Dedifferentiated amniotic fluid mesenchymal stem cell (primary cell): ENCODE results near the gene FAR2.
"Not testable (repeated sequence)": the region's sequence is repeated elsewhere in the genome, so short reads cannot be mapped to it uniquely, and the experiment has no call there.

ENCODE experiments used
- DNase-seq: peaks from one replicate; pipeline ENCODE4 v3.0.0-alpha.2; 2016; ENCODE audit errors: extremely low spot score

Gene FAR2

DNA sequence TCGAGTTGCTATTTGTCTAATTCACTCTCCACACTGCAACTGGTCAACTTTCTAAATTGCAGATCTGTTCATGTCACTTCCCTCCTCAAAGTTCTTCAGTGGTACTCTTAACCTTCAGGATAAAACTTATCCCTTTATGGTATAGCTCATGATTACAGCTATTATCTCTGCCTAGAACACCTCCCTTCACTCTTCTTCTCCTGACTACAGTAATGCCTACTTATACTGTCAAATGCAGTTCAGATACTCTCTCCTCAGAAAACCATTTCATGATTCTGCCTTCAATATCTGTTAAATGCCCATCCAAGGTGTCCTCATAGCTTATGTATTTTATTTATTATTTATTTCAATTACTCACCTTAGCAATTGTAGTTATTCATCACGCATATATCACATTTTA, 85.5 kb downstream of the FAR2 start:
- DNase-seq, result no peak

GRCh38 chr12:29234965-29235626, 86.0 kb downstream of the FAR2 start:
- no peak for DNase-seq

- no peak for DNase-seq
Observed at GRCh38 chr12:29238822-29239291, 89.8 kb downstream of the FAR2 start.

- no peak for DNase-seq
Observed at GRCh38 chr12:29239336-29239735, 90.3 kb downstream of the FAR2 start.

DNA sequence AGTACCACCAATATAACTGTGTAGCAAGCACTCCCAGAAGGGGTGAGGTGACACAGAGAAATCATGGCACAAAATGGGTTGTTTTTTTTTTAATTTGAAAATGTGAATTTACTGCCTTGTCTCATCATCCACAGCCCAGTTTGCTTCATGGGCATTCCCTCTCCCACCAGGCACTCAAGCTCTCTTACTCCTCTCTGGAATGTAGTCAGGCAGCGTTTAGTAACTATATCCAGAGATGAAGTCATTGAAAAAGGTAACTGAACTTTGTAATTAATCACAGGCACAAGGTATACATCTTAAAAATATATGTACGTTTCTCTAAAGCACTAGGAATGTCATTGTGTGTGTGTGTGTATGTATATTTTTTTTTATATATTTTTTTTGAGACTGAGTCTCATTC, 91.4 kb downstream of the FAR2 start:
- no peak for DNase-seq

DNA sequence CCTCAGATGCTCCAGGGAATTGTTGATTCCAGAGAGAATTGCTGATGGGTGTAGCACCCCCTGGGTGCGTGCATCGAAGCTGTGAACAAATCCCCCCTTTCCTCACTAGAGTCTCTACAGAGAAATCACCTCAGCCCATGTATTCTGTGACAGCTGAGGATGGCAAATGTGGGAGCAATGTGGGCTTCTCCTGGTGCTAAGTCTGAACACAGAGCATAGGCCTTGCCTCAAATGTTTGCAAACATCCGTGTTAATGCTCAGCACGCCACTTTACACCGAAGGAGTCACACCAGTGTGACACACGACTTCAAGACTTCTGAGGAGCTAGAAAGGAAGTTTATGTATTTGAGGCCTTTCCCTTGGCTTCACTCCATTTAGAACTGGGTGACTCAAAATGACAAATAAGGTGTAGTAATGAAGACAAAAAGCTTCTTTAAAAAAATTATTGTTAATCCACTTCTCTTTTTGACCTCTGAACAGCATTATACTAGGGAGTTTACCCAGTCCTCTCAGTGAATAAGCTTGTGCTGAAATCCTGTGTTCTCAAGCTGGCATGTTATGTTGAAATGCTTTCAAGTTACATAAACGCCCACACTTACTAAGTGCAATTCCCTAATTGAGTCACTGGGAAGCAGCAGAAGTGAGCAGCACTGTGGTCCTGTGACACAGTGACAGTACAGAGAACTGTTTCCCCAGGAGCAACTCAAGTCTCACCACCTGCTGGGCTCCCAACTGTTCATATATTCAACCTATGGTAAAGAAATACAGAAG, 92.9 kb downstream of the FAR2 start:
- DNase-seq, result peak; percentile 81

- DNase-seq, result no peak
Observed at GRCh38 chr12:29242921-29243431, 93.9 kb downstream of the FAR2 start.

DNA sequence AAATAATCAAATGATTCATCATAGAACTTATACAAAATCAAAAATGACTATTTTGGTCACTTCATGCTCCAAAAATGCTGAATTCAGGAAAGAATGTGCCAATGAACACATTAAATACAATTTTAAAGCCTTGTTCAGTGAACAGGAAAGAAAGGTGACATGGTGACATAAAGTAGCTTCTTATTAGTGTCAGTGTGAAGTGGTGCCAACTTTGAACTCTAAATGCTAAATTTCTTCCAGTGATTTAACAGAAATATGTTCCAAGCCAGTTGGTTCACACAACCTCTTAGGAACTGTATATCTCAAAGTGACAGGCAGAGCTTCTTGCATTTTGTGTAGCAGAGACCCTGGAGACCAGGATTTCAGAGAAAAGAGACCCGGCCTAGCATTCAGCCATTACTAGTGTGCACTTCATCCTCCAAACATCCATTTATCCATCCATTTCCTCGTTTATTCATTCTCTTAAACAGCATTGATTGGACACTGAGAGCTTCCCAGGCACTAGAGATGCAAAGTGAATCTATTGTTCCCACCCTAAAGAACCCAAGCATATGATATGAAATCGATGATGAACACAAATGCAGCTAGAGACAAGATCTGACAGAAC, 95.2 kb downstream of the FAR2 start:
- DNase-seq, result no peak

- DNase-seq, result no peak
Observed at GRCh38 chr12:29245246-29245645, 96.2 kb downstream of the FAR2 start.

DNA sequence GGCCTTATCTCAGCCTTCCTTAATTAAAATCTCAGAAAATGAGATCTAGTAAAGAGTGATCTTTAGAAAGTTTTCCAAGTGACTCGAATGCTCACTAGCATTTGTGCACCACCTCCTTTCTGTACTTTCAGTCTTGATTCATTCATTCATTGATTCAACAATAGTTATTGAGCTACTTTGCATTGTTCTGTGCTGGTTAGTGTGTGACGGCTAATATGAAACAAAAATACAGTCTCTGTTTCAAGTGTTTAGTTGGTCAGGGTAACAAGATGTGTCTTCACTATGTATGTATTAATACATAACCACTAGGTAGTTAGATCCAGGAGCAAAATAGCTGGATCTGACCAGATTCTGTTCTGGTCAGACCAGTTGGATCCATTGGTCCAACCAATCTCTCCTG, 100.9 kb downstream of the FAR2 start:
- DNase-seq, result no peak

GRCh38 chr12:29253906-29254625, 105.0 kb downstream of the FAR2 start:
- no peak for DNase-seq

- DNase-seq, result no peak
Observed at GRCh38 chr12:29255042-29255441, 106.0 kb downstream of the FAR2 start.

DNA sequence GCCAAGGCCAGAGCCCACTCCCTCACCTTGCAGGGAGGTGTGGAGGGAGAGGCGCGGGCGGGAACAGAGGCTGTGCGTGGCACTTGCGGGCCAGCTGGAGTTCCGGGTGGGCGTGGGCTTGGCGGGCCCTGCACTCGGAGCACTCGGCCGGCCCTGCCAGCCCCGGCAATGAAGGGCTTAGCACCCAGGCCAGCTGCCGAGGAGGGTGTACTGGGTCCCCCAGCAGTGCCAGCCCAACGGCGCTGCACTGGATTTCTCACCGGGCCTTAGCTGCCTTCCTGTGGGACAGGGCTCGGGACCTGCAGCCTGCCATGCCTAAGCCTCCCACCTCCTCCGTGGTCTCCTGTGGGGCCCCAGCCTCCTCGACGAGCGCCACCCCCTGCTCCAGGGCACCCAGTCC, 107.5 kb downstream of the FAR2 start:
- DNase-seq, result no peak

GRCh38 chr12:29257687-29258086, 108.6 kb downstream of the FAR2 start:
- DNase-seq, result not testable (repeated sequence)

DNA sequence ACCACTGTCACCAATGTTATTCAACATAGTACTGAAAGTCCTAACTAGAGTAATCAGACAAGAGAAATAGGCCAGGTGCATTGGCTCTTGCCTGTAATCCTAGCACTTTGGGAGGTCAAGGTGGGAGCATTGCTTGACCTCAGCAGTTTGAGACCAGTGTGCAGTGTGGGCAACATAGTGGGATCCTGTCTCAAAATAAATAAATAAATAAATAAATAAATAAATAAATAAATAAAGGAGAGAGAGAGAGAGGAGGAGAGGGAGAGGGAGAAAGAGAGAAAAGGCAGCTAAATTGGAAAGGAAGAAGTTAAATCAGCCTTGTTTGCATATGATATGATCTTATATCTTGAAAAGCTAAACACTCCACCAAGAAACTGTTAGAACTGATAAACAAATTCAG, 115.3 kb downstream of the FAR2 start:
- no peak for DNase-seq

GRCh38 chr12:29269706-29270408, 120.8 kb downstream of the FAR2 start:
- DNase-seq, result no peak

DNA sequence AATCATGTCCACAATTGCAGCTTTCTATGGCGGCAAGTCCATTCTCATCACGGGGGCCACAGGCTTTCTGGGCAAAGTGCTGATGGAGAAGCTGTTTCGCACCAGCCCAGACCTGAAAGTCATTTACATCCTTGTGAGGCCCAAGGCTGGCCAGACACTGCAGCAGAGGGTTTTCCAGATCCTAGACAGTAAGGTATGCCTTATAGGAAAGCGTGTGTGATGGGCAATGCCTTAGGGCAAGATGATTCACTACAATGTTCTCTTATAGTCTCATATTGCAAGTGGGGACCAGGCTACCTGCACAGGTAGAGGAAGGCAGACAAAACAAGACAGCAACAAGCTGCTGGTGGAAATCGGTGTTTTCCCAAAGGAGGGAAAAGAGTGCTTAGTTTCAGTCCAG, 121.4 kb downstream of the FAR2 start:
- no peak for DNase-seq

- DNase-seq, result no peak
Observed at GRCh38 chr12:29273178-29273843, 124.2 kb downstream of the FAR2 start.

GRCh38 chr12:29275834-29276233, 126.8 kb downstream of the FAR2 start:
- no peak for DNase-seq

GRCh38 chr12:29277231-29277630, 128.2 kb downstream of the FAR2 start:
- DNase-seq, result no peak
